Dermis microvascular lymphatic vessel endothelial cell (primary cell): Measurements from ENCODE around the gene DOCK10. TPM values are rescaled to one million over a fixed set of nuclear protein-coding genes. Genes with fewer than 3 reads are reported as not detected.
A peak's percentile ranks its signal among the peaks of the same experiment; 100 is the strongest.

Experiments
- DNase-seq, 2 donors: peaks; one replicate each; pipeline versions ENCODE4 v3.0.0 to v3.0.0-alpha.2; 2010; ENCODE audit warnings: low read depth in 2 of 2
- total RNA-seq: library from RNA; depleted of rRNA; stranded (reverse); fragments of >200 nt; gene quantifications from 2 replicates; pipeline ENCODE4 v1.2.1, GENCODE V29; 2014

The DOCK10 gene
- total RNA-seq, 1 donor from 2014 or later = 4.6 TPM

DNA sequence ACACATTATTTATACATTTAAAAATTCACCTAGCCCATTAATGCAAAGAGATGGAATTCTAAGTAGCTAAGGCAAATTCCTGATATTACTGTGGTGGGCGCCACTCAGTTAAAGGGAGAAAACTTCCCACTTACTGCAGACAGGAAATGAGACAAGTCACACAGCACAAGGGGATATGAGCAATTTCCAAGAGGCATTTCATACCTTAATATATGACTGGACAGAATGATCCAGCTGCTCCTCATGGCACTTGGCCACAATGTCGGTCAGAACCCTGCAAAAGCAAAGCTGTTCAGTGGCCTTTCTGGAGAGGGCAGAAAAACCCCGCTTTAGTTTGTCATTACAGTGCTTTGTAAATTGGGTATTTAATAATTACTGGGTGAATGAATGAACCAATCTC, 204.7 kb downstream of the DOCK10 start:
- peak; percentile 75 to 98 for DNase-seq

DNA sequence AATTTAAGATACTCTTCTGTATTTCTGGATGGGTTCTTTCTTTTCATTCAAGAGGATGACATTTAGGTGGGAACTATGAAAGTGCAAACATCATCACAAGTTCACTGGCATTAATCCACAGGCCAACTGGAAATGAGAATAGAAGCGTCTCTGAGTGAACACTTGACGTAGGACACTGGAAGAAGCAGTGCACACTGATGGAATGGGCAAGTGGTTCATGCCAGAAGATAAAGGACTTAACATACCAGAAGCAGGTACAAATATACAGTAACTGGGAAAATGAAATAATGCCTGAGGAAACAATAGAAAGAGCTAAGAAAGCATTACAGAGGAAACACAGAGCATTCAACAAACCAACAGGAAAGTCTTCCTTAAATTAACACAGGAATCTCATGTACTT, 205.2 kb downstream of the DOCK10 start:
- DNase-seq = peak in 1 of 2 donors; percentile 66

DNA sequence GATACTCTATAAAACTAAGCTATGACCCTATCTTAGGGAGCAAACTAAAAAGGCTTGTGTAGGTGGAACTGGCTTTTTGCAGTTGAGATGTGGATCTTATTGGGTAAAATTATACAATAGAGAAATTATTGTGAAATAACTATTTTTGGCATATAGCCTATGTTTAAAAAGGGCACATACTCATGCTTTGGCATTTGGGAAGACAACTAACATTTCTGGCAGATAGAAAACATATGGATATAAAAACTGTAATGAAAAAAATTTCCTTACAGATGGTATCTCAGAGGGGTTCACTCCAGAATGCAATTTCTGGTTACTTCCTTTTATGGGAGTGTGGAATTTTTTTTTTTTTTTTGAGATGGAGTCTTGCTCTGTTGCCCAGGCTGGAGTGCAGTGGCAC, 206.0 kb downstream of the DOCK10 start:
- DNase-seq = no peak

DNA sequence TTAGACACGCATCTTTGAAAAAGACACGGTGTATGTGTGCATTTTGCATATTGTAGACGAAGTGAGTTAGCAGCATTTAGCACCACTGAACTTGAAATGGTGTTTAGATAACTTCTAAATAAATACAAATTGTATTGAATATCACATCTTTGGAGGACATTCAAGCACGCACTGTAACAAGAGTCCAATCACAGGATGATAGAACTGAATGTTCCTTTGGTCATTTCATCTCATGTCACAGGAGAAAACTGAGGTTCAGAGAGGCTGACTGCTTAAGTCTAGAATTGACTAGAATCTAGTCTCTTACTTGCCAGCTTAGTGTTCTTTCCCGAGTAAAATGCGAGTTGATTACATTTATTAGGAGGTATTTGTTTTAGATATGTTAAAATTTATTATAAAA, 206.9 kb downstream of the DOCK10 start:
- DNase-seq = no peak

DNA sequence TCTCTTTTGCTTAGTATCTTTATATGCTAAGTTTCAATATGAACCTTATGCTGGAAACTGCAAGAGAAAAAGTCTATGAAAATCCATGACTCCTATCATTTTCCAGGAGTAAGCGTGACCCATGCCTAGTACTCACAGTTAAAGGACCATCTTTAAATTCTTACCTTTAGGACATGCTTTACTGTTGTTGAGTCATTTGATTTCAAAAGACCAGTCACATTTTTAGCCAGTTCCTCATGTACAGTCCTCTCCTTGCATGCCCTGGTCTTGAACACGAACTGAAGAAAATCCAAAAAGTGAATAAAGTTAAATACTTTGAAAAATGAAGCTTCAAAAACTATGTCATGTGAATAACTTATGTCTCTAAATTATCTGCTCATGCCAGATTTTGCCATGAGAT, 208.3 kb downstream of the DOCK10 start:
- DNase-seq = no peak

DNA sequence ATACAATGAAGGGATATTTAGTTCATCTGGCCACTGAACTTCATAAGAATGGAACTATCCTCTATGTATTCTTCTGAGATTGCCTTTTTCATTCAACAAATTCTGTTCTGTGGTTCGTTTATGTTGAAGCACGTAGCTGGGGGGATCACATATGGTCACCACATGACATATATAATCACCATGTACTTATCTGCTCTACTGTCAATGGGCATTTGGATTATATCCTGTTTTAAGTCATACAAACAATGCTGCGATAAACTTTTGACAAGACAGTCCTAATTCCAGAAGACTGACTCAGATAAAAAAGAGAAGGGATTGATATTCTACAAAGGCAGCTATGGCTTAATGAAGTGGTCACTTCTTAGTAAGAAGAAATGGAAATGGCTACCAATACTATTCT, 210.1 kb downstream of the DOCK10 start:
- DNase-seq = no peak

DNA sequence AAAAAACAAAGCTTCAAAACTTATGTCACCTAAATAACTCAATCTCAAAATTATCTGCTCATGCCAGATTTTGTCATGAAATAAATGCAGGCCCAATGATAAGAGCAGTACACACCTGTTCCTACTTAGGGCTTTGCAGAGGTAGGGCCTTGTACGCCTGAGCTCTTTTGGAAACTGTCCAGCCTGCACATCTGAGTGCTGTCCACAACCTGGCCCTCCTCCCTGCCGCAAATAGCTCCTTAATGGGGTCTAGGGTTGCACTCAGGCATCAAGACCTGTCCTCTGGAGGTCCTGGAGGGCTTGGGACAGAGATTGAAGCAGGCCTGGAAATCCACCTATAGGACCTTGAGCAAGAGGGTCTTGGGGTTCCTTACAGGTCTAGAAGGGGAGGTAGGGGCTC, 210.7 kb downstream of the DOCK10 start:
- DNase-seq = no peak

DNA sequence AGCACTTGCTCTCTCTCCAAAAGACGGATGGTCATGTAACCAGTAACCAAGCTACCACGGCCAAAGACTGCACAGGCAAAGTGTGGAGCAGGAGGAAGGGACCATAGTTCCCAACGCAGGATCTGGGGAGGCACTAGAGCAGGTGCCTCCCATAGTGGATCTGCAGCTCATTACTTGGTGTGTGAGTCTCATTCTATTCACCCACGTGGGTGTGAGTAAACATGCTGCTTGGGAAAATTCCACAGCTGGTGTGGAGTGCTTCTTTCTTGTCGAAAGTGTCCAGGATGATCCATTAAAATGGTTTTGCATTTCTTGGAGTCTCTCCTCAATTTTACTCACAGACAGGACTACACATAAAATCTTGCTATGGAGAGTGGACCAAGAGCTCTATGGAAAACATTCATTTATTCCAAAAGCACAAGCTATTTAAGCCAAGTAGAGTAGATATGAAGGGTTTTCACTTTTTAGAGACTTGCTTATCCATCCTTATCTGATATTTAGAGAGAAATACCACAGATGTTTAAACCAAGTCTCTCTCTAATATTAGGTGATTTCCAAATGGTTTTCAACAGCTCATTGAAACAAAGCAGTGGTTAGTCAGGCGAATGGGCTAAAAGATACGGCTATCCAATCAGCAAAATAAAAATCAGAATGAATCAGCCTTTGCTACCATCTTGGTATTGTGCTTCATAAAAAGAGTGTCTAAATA, 221.8 kb downstream of the DOCK10 start:
- no peak for DNase-seq

DNA sequence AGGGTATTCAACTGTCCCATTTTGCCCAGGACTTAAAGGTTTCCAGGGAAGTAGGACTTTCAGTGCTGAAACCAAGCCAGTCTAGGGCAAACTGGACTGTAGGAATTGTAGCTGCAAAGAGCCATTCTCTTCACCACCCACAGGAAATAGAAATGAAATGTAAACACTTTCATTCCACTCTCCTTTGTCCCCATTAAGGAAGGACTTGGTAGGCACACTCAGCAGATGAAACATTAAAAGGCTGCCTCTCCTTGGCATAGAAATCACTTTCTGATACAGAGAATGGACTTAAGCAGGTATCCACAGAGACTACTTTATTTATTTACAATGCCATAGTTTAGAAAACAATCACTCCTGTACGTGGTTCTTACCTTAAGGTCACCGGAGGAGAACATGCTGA, 223.2 kb downstream of the DOCK10 start:
- DNase-seq = peak in 1 of 2 donors; percentile 52

DNA sequence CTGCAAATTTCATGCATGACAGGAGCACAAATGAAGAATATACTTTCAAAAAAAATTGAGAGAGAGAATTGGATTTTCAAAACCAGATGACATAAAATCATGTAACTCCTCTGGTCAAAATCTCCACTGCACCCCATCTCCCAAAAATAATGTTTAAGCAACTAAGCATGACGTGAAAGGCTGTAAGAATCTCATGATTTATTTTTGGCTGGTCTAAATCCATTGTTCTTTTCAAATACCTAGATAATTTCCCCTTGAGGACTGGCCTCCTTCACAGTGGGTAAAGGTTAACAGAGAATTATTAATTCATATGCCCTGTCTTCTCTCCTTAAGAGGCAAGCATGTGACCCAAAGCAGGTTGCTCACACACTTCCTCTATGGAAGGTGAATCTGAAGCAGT, 224.6 kb downstream of the DOCK10 start:
- no peak for DNase-seq

DNA sequence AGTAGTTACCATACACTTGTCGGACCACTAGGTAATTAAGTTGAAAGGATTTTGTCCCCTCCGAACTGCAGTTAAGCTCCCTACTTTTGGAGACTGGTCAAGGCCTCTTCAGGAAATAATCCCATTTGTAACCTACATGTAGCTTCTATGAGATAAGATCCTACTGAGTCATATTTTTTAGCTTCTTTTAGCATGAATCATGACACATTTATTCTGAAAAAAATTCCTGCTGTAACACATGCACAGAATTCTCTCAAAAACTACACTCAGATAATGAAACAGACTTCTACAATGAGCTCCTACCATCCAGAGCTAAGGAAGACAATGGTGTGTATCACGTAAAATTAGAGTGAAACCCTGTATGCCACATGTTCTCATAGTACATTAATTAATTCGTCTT, 225.5 kb downstream of the DOCK10 start:
- peak in 1 of 2 donors; percentile 68 for DNase-seq

DNA sequence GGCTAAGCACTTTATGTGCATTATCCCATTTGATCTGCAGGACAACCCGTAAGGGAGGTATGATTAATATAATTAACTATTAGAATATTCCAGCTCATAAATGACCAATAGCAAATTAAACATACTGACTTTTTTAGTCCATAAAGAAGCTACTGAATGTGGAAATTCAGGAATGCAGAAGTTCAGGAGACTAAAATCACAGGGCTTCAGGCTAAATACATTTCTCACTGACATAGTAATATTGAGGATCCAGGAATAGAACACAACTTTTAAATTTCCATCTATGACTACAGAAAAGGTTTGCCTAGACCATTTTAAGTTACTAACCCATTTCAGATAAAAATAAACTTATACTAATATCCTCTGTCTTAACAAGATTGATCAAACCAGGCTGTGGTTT, 228.7 kb downstream of the DOCK10 start:
- no peak for DNase-seq

DNA sequence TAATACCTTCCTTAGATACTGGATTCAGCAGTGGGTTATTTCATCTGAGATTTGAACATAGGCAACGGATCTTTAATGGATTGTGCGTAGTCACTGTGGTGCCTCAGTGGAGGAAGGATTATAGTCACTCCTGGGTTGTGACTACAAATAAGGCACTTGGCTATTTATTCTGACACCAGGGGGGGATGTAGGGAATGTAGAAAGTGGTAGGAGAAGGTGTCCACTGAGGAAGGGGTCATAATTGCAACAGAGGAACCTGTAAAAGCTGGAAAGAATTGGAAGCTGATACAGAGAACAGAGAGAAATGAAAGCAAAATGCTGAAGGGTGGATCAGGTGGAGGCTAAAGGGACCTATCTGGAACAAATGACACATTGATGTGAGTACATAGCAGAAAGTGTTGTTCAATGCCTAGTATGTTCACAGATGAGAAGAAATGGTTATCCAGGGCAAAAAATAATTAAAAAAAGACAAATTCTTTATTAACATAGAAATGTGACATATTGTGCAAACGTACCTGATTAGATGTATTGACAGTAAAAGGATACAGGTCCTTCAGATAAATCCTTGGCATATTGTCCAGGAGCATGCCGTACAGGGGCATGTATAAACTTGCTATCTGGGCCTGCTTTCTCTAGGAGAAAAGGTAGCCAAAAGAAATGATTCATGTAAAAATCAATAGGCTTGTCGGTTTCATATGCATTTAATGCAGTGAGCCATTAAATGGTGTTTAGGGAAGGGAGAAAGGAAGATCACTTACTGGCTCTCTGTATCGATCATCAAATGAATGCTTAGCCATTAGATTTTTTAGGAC, 234.9 kb downstream of the DOCK10 start:
- peak; percentile 9 to 48 for DNase-seq

DNA sequence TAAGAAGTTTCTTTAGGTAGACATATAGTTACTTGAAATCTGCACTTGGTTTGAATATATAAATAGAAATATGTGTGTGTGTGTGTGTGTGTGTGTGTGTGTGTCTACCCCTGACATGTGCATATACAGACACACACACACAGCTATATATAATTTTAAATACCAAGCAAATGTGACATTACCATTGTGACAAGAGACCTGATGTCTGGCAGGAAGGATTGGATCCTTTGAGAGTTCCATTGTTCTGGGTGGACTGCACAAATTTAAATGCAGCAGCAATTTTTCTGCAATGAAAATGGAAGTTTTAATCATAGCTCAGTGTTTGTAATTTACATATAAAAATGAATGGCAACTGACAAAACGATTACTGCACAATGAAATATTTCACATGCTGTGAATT, 238.3 kb downstream of the DOCK10 start:
- DNase-seq = no peak

DNA sequence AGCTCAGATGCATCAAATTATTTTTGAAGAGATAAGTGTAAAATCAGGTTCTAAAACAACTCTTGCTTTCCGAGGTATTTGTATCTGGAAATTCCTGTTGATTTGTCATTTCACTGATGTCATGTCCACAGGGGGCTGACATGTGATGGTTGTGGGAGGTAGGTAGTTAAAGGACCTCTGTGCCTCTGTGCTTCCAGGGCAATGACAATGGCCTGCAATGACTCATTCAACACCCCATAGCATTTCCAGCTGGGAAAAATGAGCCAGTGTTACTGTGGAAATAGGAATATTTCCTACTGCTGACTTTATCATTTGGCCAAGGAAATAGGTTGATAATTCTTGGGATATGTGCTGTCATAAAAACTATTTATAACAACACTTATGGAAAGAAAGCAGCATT, 239.9 kb downstream of the DOCK10 start:
- DNase-seq = peak; percentile 86 to 87

DNA sequence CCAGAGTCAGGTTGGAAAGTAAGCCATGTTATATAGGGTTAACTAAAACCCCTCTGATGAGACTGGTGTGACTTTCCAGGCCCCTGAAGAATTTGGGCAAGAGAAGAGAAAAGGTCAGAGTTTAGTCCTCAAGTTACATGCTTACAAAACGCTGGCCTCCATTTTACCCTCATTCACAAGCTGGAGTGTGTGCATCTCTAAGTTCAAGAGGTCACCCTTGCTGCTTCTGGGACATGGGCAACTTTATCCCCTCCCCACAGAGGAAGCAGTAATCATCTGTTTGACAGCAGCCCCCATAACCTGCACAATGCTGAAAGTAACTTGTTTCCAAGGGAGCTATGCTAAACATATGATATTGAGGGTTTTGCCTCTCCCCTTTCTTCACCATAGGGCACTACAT, 240.9 kb downstream of the DOCK10 start:
- DNase-seq = no peak

DNA sequence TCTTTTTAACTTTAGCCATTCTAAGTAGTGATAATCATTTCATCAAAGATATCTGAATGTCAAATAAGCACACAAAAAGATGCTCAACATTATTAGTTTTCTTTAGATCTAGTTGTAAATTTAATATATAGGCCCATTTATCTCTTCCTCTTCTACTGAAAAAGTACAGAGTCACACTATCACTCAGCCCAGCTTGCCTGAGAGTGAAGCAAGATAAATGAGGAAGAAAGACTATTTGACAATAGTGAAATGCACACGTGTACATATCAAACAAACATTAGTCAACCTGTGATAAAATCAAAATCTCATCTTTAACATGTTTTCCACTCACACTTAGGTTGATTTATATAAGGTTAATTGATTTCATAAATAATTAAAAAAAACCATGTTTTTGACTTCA, 242.6 kb downstream of the DOCK10 start:
- no peak for DNase-seq

DNA sequence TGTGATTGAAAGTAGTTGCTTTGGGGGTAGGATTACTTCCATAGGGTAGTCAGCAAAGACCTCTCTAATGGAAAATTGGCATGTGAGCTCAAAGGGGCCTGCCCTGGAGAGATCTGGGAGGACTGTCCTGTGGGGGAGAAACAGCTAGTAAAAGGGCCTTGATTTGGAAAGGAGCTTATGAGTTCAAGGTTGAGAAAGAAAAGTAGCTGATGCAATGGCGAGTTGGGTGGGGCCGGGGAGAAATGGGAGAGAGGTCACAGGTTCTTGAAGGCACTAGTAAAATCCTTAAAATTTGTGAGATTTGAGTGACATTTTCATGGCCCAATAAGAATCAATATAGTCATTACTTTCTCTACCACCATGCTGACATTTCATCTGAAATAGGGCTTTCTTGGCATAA, 244.1 kb downstream of the DOCK10 start:
- no peak for DNase-seq

DNA sequence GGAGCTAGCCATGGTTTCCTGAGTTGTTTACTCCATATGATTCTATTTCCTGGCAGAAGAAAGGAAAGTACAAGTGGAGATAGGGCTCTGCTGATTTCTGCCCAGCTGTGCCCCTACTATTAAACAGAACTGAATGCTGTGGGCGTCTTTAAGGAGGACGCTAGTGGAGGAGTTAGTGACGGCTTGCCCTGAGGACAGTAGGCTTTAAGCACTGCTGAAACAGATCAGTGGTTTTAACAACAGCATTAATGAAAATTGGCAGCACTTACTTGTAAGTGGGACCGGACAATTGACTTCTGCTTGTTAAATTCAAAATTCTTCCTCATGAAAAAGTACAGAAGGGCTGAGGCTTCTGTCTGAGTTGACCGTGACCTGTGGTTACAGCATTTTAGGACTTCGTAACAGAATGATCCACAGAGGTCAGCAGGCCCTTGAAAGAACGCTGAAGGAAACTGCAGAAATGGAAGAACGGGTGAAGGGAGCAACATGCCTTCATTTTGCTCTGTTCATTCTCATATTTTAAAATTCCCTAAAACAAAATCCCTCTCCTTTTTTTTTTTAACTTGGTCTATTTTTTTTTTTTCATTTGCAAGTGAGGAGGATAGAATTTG, 245.5 kb downstream of the DOCK10 start:
- DNase-seq = no peak

DNA sequence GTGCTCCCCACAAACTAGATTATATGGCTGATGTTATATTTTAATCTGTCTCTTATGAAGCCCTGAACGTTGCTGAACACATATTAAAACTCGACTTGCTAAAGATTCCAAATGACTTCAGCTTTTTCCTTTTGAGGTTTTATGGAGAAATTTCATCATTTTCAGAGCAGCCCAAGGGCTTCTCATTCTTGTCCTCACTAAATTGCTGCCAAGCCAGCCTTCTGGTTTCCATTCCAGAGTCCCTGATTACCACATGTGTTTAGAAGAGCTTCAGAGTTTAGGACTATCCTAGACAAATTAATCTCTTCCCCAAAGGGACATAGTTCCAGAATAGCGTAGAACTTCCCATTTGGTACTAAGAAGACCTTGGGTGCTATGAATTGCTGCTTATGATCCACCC, 248.3 kb downstream of the DOCK10 start:
- DNase-seq = no peak

DNA sequence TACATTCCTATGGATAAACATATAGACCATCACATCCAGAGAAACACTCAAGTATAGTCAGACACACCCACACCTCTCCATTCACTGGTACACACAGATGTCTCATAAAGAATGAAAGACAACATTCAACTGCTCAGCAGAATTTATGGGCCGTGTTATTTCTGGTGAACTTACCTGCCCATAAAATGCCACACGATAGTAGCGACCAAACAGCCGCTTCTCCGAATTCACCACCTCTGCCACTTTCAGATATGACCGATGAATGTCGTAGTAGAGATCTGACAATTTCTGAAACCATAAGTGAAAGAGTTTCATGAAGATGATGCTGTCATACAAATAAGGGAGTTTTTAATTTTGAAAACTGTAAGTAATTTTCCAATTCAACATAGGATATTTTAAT, 255.4 kb downstream of the DOCK10 start:
- no peak for DNase-seq

DNA sequence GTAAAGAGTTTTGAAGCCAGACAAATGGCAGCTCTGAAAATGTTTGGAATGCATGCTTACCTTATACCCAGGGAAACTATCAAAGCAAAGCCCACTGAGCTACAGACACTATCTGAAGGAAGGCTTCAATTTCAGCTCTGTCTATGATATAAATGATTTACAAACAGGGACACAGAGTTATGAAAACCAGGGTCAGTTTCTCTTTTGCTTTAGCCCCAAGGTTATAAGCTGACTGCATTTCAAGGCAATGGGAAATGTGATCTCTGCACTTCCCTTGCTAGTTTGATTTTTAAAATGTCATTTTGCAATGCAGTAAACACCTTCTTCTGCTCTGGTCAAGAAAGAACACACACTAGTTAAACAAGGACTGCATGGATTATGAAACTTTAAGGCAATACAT, 260.9 kb downstream of the DOCK10 start:
- no peak for DNase-seq

DNA sequence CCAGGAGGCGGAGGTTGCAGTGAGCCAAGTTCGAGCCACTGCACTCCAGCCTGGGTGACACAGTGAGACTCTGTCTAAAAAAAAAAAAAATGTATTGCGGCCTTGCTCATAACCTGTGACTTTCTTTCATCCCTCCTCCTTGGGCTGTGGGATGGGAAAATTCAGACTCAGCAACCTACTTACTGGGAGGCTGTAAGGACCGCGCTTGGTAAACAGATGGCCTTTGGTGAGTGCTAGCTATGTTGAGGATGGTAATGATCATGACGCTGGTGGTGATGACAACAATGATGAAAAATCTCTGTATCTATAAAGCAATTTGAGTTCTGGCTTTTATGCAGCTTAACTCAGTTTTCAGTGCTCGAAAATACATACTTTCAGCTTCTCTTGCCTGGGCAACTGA, 261.4 kb downstream of the DOCK10 start:
- DNase-seq = no peak
